GM21360 (cell line): ENCODE data around the gene DARS2.
A peak's percentile ranks its signal among the peaks of the same experiment; 100 is the strongest.
"Not testable (repeated sequence)": the region's sequence is repeated elsewhere in the genome, so short reads cannot be mapped to it uniquely, and the experiment has no call there.

ENCODE experiments used
- ATAC-seq: cut with Tn5 transposase; IDR thresholded peaks from one replicate; pipeline ENCODE4 v1.9.1; 2021; ENCODE audit warnings: mild to moderate bottlenecking, moderate library complexity; ENCODE audit not compliant: unreplicated experiment

DARS2 gene

DNA sequence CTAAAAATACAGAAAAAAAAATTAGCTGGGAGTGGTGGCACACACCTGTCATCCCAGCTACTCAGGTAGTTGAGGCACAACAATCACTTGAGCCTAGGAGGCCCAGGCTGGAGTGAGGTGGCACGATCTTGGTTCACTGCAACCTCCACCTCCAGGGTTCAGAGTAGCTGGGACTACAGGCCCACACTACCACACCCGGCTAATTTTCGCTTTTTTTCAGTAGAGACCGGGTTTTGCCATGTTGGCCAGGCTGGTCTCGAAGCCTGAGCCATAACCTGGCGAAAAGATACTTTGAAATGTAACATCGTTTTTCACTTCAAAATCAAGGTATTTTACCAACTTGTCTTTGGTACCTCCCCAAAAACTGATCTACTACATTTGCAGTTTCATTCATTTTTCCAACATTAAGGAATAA is 37.3 kb downstream of the DARS2 start:
- no peak for ATAC-seq

GRCh38 chr1:173862146-173862768 is 37.8 kb downstream of the DARS2 start:
- ATAC-seq, result not testable (repeated sequence)

DNA sequence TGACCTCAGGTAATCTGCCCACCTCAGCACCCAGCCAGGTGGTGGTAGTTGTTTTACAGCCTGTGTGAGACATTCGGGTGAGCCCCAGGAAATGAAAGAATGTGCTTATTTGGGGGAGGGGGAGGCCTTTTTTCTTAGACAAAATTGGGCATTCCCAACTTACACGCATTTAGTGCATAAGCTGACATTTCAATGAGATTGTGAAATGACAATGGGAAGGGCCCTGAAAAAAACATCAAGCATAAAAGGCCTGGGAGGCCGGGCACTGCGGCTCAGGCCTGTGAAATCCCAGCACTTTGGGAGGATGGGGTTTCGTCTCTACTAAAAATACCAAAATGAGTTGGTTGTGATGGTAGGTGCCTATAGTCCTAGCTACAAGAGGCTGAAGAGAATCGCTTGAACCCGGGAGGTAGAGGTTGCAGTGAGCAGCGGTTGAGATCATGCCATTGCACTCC is 38.3 kb downstream of the DARS2 start:
- no peak for ATAC-seq

GRCh38 chr1:173863224-173864161 is 39.0 kb downstream of the DARS2 start:
- no peak for ATAC-seq

GRCh38 chr1:173864179-173864867 is 39.9 kb downstream of the DARS2 start:
- no peak for ATAC-seq

- ATAC-seq, result no peak
Measured at GRCh38 chr1:173865468-173866164, 41.1 kb downstream of the DARS2 start.

- ATAC-seq, result no peak
Measured at GRCh38 chr1:173866413-173867115, 42.1 kb downstream of the DARS2 start.

DNA sequence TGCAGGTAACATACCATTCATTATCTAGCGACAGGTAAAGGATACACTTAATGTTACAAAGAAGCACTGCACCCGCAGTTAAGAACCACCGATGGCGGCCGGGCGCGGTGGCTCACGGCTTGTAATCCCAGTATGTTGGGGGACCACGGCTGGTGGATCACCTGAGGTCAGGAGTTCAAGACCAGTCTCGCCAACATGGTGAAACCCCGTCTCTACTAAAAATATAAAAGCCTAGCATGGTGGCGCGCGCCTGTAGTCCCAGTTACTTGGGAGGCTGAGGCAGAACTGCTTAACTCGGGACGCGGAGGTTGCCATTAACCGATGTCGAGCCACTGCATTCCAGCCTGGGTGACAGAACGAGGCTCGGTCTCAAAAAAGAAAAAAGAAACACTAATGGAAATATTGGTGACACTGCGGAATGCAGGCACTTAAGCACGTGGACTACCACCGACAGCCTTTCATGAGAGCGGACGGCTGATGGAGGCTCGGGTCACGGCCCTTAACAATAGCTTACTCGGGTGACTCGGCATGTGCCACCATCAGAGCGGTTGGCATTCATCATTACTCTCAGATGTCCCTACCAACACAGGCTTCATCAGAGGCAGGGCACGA is 42.8 kb downstream of the DARS2 start:
- no peak for ATAC-seq

- peak; percentile 71 for ATAC-seq
Measured at GRCh38 chr1:173867753-173868265, 43.3 kb downstream of the DARS2 start, which contains the start of gene GAS5. TSS of gene GAS5 (minus strand) at chr1:173867989.

- ATAC-seq, result peak; percentile 64
Measured at GRCh38 chr1:173868266-173869020, 44.0 kb downstream of the DARS2 start, which contains the start of gene ZBTB37. TSS of gene ZBTB37 (plus strand) at chr1:173868380. CDS start at chr1:173870226, 1,846 bp downstream.

DNA sequence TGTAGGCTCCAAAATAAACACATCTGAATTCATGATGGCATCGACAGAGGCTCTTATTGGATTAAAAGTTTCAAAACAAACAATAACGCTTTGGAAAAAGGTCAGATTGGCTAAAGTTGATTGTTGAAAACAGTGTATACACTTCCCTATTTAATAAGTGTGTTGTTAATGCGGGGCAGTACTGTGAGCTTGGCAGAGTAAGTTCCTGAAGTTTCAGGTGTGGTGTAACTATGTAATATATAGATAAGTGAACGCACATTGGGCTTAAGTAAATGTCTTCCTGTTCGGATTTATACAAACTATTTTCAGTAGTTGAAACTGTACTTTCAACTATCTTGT is 44.5 kb downstream of the DARS2 start:
- no peak for ATAC-seq

GRCh38 chr1:173870252-173871075 is 46.0 kb downstream of the DARS2 start:
- ATAC-seq, result no peak

GRCh38 chr1:173871091-173871490 is 46.6 kb downstream of the DARS2 start:
- no peak for ATAC-seq

- no peak for ATAC-seq
Measured at GRCh38 chr1:173871500-173871899, 47.0 kb downstream of the DARS2 start.

GRCh38 chr1:173876732-173877131 is 52.3 kb downstream of the DARS2 start:
- no peak for ATAC-seq

DNA sequence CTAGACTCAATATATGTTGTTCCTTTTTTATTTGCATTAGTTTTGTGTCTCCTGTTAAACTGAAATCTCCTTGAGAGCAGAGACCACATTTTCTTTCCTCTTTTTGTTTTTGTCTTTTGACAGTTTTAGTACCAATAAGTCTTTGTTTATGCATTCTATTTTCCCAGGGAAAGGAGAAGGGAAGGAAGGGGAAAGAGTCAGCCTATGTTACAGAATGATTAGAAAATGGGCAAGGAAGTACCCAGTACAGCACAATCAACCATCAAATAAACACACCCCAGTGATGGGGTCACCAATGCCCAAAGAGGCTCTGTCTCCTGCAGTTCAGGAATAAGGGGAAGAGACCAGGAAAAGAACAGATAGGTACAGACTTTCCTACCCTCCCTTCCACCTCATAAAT is 53.8 kb downstream of the DARS2 start:
- ATAC-seq, result no peak

DNA sequence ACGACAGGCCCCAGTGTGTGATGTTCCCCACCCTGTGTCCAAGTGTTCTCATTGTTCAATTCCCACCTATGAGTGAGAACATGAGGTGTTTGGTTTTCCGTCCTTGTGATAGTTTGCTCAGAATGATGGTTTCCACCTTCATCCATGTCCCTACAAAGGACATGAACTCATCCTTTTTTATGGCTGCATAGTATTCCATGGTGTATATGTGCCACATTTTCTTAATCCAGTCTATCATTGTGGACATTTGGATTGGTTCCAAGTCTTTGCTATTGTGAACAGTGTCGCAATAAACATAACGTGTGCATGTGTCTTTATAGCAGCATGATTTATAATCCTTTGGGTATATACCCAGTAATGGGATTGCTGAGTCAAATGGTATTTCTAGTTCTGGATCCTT is 56.6 kb downstream of the DARS2 start:
- not testable (repeated sequence) for ATAC-seq

GRCh38 chr1:173884701-173885100 is 60.2 kb downstream of the DARS2 start:
- ATAC-seq, result no peak
